WI38 (cell line): ENCODE results near the gene SHISA9.

Experiments used
- H3K4me3 ChIP-seq: 2 replicates; pipeline ENCODE4 v1.5.1; 2011; ENCODE audit warnings: low read depth, mild to moderate bottlenecking, control low read depth, low read length
- CTCF ChIP-seq: IDR thresholded peaks from 2 replicates; pipeline ENCODE4 v1.5.1; 2012; ENCODE audit warnings: low read depth, mild to moderate bottlenecking, control low read depth, low read length

Gene SHISA9

DNA sequence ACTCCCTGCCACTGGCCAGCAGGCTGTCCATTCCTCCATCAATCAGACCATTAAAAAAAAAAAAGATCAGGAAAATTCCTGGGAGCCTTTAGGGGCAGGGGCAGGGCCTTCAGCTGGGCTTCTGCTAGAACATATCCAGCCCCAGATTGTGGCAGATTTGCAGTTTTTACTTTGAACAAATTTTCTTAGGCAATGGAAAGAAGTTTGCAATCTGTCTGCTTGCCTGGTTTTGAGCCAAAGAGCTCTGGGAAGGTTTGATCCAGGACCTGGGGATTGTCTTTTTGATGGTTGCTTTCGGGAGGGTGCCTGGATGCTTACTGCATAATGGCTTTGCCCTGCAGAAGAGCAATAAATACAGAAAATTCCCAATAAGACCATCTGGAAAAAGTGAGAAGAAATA lies 145.9 kb downstream of the SHISA9 start:
- TF ChIP-seq CTCF: no peak
- no peak overlapping the region for H3K4me3 ChIP-seq

DNA sequence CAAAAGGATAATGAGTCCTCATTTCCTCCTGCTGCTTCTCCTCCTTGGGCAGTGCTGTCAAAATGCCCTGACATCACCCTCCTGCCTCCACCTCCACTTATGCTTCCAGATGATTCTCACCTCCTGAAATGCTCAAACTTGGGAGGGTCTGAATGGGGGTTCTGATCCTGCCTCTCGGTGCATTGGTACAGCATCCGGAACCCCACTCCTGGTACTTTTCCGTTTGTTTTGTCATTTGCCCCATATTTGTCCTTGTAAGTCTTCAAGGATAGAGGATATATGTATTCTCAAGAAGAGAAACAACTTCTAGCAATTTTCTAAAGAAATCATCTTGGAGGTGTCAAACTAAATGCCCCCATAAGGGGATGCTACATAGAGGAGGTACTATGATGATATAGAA lies 148.3 kb downstream of the SHISA9 start:
- no peak for TF ChIP-seq CTCF

DNA sequence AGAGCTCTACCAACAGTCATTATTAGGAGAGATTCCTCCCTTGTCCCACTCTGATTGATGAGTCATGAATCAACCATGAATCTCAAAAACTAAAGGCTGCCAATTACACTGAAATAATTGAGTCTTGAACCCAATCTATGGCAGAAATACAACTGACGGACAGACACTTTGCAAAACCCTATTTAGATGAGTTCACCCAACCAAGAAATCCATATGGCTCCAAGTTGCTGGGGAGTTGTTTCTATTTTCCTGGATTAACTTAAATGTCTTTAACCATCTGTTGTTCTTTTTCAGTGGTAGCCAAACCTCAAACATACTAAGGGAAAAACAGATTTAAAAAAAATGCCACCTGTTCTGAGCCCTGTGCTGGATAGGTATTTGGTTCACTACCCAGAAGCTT lies 151.0 kb downstream of the SHISA9 start:
- H3K4me3 ChIP-seq: no peak overlapping the region
- no peak for TF ChIP-seq CTCF

More for the DNA sequence above, 148.3 kb downstream of the SHISA9 start:
- H3K4me3 ChIP-seq: no peak overlapping the region

- TF ChIP-seq CTCF: no peak
Measured at GRCh38 chr16:13055480-13055879, 154.1 kb downstream of the SHISA9 start.

DNA sequence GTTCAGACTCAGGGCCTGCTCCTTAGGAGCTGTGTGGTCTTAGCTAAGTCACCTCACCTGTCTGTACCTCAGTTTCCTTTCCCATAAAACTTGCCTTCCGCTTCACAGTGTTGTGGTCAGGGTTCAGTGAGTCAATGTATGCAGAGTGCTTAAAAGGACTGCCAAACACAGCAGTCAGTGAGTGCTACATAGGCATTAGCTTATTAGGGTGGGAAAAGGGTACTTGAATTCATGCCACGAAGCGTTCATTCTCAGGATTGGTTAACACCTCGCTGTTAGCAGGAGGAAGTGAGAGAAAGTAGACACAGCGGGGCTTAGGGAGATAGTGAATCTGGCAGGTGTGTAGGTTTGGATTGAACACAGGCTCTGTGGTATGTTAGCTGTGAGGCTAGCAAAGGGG lies 155.2 kb downstream of the SHISA9 start:
- no peak for TF ChIP-seq CTCF
- H3K4me3 ChIP-seq: no peak overlapping the region

More at GRCh38 chr16:13055480-13055879, 154.1 kb downstream of the SHISA9 start:
- H3K4me3 ChIP-seq: no peak overlapping the region

GRCh38 chr16:13060932-13061331 lies 159.5 kb downstream of the SHISA9 start:
- TF ChIP-seq CTCF: no peak
- H3K4me3 ChIP-seq: no peak overlapping the region

DNA sequence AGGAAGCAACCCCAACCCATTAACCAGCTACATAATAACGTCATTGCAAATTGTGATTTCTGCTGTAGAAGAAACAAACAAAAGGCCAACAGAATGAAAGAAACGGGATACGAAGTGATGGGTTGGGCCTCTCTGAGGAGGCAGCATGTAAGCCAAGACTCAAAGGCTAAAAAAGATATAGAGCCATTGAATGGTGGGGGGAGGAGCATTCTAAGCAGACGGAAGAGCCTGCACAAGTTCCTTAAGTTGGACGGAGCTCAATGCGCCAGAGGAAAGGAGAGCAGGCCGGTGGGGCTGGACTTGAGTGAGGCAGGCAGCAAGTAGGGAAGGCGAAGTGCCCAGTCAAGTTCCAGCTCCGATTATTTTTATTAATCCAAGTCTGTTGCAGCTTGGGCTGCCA lies 160.3 kb downstream of the SHISA9 start:
- H3K4me3 ChIP-seq: no peak overlapping the region
- TF ChIP-seq CTCF: no peak
